ENCODE data around the gene REM2. TPM values are rescaled to one million over a fixed set of nuclear protein-coding genes. Genes with fewer than 3 reads are reported as not detected.

REM2 gene
- total and polyA plus RNA-seq, 2 of the 4 experiments (the other 2 are of a cell fraction): under 0.01 to 0.07 TPM

GRCh38 chr14:22906073-22906472 is 23.1 kb downstream of the REM2 start:
- BruUV-seq (replicated peaks): no TSS peak
- POLR2A ChIA-PET (ENCODE audit: unreplicated experiment): no interaction called here
- H3K79me1 ChIP-seq (ENCODE audit: low read depth in 1 of 2, low read length in 2 of 2): peaks cover 6 to 21% of the 10 kb centered on the region in 2 experiments
- no peak overlapping the region for H2BK5ac ChIP-seq (ENCODE audit: low read depth, low read length, poor library complexity, severe bottlenecking)
- H2AFZ ChIP-seq (replicated peaks; ENCODE audit: low read length, poor library complexity): no peak overlapping the region
- no peak overlapping the region for H2BK15ac ChIP-seq (ENCODE audit: low read depth, low read length)
- in situ Hi-C loops (cut with MboI; ENCODE audit: low sequenced_read_pairs) (no loop called here), dilution Hi-C loops (cut with HindIII; ENCODE audit: low sequenced_read_pairs, unreplicated experiment) (no loop called here), intact Hi-C loops (cut with micrococcal nuclease) (no loop called here)
- no peak overlapping the region for H3K9ac ChIP-seq (ENCODE audit: low read depth, low read length)
- H3K9me1 ChIP-seq (ENCODE audit: insufficient read depth, low read length): 0 out of 2 replicates have a peak, but pooled peaks cover 3% of the 10 kb centered on the region
- H3K9me3 ChIP-seq (ENCODE audit: control insufficient read depth, insufficient read depth, low read length): no peaks in the 10 kb centered on the region
- no peak overlapping the region for H4K8ac ChIP-seq (ENCODE audit: low read depth in 2 of 2, low read length in 2 of 2)
- no peak overlapping the region for H3K4me3 ChIP-seq (ENCODE audit: insufficient read depth, low read depth, low read length)
- no peak overlapping the region for H4K5ac ChIP-seq (ENCODE audit: low read depth, low read length)
- no peaks in the 10 kb centered on the region for H3K4me1 ChIP-seq (ENCODE audit: control insufficient read depth, insufficient read depth, low read length)
- no peaks in the 10 kb centered on the region for H4K20me1 ChIP-seq (ENCODE audit: insufficient read depth, low read length)
- no peak overlapping the region for H2AK9ac ChIP-seq (replicated peaks; ENCODE audit: low read depth, low read length, poor library complexity)
- H2AK5ac ChIP-seq (ENCODE audit: low read depth, low read length): no peak overlapping the region
- H3K4ac ChIP-seq (ENCODE audit: low read depth, low read length): no peak overlapping the region
- no peak overlapping the region for H2BK20ac ChIP-seq (ENCODE audit: low read depth, low read length)
- TF ChIP-seq MAZ (IDR thresholded peaks at IDR 0.05; ENCODE audit: borderline replicate concordance, low read depth, low read length) (no peak), CHD1 (IDR thresholded peaks at IDR 0.05; ENCODE audit: low read depth, low read length) (no peak)
- H3K23ac ChIP-seq (ENCODE audit: low read depth, low read length): no peak overlapping the region
- WGBS, 2 experiments (ENCODE audit: extremely low coverage in 2 of 2, insufficient read length in 1 of 2): 97% methylated on average over 19 of the region's 20 CpGs; no CpG with 5 or more reads in 1 of the 2 experiments
- no peak overlapping the region for H2BK120ac ChIP-seq (ENCODE audit: low read depth, low read length)
- H3K36me3 ChIP-seq (ENCODE audit: control insufficient read depth, insufficient read depth, low read length): peaks cover 57% of the 10 kb centered on the region
- H3K56ac ChIP-seq (ENCODE audit: extremely low read depth, insufficient read depth, low read length): no peak overlapping the region
- no peak overlapping the region for H3K27ac ChIP-seq (ENCODE audit: insufficient read depth, low read length)
- no peaks in the 10 kb centered on the region for H3K27me3 ChIP-seq (ENCODE audit: control insufficient read depth, insufficient read depth, low read length)
- DNase-seq (no peak), ATAC-seq (ENCODE audit: low read depth) (no peak)
- CTCF ChIA-PET: no interaction called here
- H4K91ac ChIP-seq (ENCODE audit: insufficient read depth, low read depth, low read length): no peak overlapping the region
- H3K4me2 ChIP-seq (ENCODE audit: low read depth, low read length): no peak overlapping the region
- H3K18ac ChIP-seq (ENCODE audit: low read depth, low read length): no peak overlapping the region
- no peak overlapping the region for H3K14ac ChIP-seq (replicated peaks; ENCODE audit: low read depth, low read length)
